ENCODE data around the gene KIDINS220.
A peak's percentile ranks its signal among the peaks of the same experiment; 100 is the strongest.

Gene KIDINS220

GRCh38 chr2:8806885-8807704 is 30.3 kb downstream of the KIDINS220 start:
- Histone ChIP-seq H4K12ac (ENCODE audit: low read depth, low read length) (no peak overlapping the region), H3K4me1 (ENCODE audit: control insufficient read depth in 1 of 2, insufficient read depth in 2 of 2, low read length in 2 of 2) (peaks cover 2 to 4% of the 10 kb centered on the region in 2 experiments), H3K18ac (ENCODE audit: low read length) (no peak overlapping the region), H2BK5ac (ENCODE audit: low read depth, low read length, poor library complexity) (no peak overlapping the region), H3K14ac (ENCODE audit: low read length) (no peak overlapping the region), H3K9ac (ENCODE audit: low read length) (no peak overlapping the region), H3K27ac (ENCODE audit: low read depth, low read length) (no peak overlapping the region), H3K9me3 (ENCODE audit: insufficient read depth, low read depth, low read length) (no peaks in the 10 kb centered on the region), H2AFZ (ENCODE audit: insufficient read depth, low read length, poor library complexity) (no peak overlapping the region), H3K79me1 (ENCODE audit: low read length) (peaks cover 2% of the 10 kb centered on the region), H2AK5ac (ENCODE audit: low read length) (no peak overlapping the region), H3K4me3 (ENCODE audit: low read depth, low read length) (no peak overlapping the region), H3K23ac (ENCODE audit: low read length) (no peak overlapping the region), H2BK120ac (ENCODE audit: insufficient read depth, low read length, poor library complexity) (no peak overlapping the region), H3K27me3 (ENCODE audit: insufficient read depth, low read length) (no peaks in the 10 kb centered on the region), H4K91ac (ENCODE audit: low read depth, low read length) (no peak overlapping the region), H2BK12ac (ENCODE audit: low read length) (no peak overlapping the region), H3K4ac (ENCODE audit: low read depth, low read length) (no peak overlapping the region), H3K79me2 (ENCODE audit: control insufficient read depth, insufficient read depth, low read length, poor library complexity) (no peaks in the 10 kb centered on the region), H4K8ac (ENCODE audit: low read depth, low read length) (no peak overlapping the region), H3K36me3 (ENCODE audit: control insufficient read depth in 1 of 2, insufficient read depth in 2 of 2, low read length in 2 of 2) (peaks cover 10 to 11% of the 10 kb centered on the region in 2 experiments), H3K4me2 (ENCODE audit: low read length) (no peak overlapping the region)
- no CpG with 5 or more reads among the region's 6 CpGs for WGBS (ENCODE audit: extremely low coverage, insufficient coverage, insufficient read length)
- DNase-seq = peak in 1 of 2 donors; percentile 55

GRCh38 chr2:8805278-8806210 is 31.9 kb downstream of the KIDINS220 start:
- Histone ChIP-seq H3K9me3 (ENCODE audit: insufficient read depth, low read depth, low read length) (no peaks in the 10 kb centered on the region), H2BK120ac (ENCODE audit: insufficient read depth, low read length, poor library complexity) (no peak overlapping the region), H3K4me1 (ENCODE audit: control insufficient read depth in 1 of 2, insufficient read depth in 2 of 2, low read length in 2 of 2) (peaks cover 2 to 4% of the 10 kb centered on the region in 2 experiments), H3K27ac (ENCODE audit: low read depth, low read length) (no peak overlapping the region), H4K12ac (ENCODE audit: low read depth, low read length) (no peak overlapping the region), H3K4me3 (ENCODE audit: low read depth, low read length) (no peak overlapping the region), H3K4ac (ENCODE audit: low read depth, low read length) (no peak overlapping the region), H3K27me3 (ENCODE audit: insufficient read depth, low read length) (no peaks in the 10 kb centered on the region), H3K36me3 (ENCODE audit: control insufficient read depth in 1 of 2, insufficient read depth in 2 of 2, low read length in 2 of 2) (peaks cover 10 to 14% of the 10 kb centered on the region in 2 experiments), H4K91ac (ENCODE audit: low read depth, low read length) (peak overlapping the region; percentile 71), H2BK12ac (ENCODE audit: low read length) (no peak overlapping the region), H4K8ac (ENCODE audit: low read depth, low read length) (no peak overlapping the region), H3K23ac (ENCODE audit: low read length) (no peak overlapping the region), H2BK5ac (ENCODE audit: low read depth, low read length, poor library complexity) (no peak overlapping the region), H3K79me2 (ENCODE audit: control insufficient read depth, insufficient read depth, low read length, poor library complexity) (no peaks in the 10 kb centered on the region), H3K18ac (ENCODE audit: low read length) (no peak overlapping the region), H3K79me1 (ENCODE audit: low read length) (peaks cover 2% of the 10 kb centered on the region), H2AK5ac (ENCODE audit: low read length) (no peak overlapping the region), H3K9ac (ENCODE audit: low read length) (no peak overlapping the region), H3K4me2 (ENCODE audit: low read length) (no peak overlapping the region), H3K14ac (ENCODE audit: low read length) (no peak overlapping the region), H2AFZ (ENCODE audit: insufficient read depth, low read length, poor library complexity) (no peak overlapping the region)
- DNase-seq = peak in 1 of 2 donors; percentile 26
- WGBS (ENCODE audit: extremely low coverage, insufficient coverage, insufficient read length) = no CpG with 5 or more reads among the region's 6 CpGs

- no peak overlapping the region for H2AFZ ChIP-seq (ENCODE audit: insufficient read depth, low read length, poor library complexity)
- WGBS (ENCODE audit: extremely low coverage, insufficient coverage, insufficient read length) = no CpG with 5 or more reads among the region's 3 CpGs
- no peaks in the 10 kb centered on the region for H3K27me3 ChIP-seq (ENCODE audit: insufficient read depth, low read length)
- no peak overlapping the region for H3K27ac ChIP-seq (ENCODE audit: low read depth, low read length)
- H3K4me2 ChIP-seq (ENCODE audit: low read length) = no peak overlapping the region
- no peak overlapping the region for H3K4me3 ChIP-seq (ENCODE audit: low read depth, low read length)
- H3K4me1 ChIP-seq (ENCODE audit: control insufficient read depth in 1 of 2, insufficient read depth in 2 of 2, low read length in 2 of 2) = peaks cover 2 to 4% of the 10 kb centered on the region in 2 experiments
- H2AK5ac ChIP-seq (ENCODE audit: low read length) = no peak overlapping the region
- H3K18ac ChIP-seq (ENCODE audit: low read length) = no peak overlapping the region
- no peak overlapping the region for H2BK120ac ChIP-seq (ENCODE audit: insufficient read depth, low read length, poor library complexity)
- H3K79me2 ChIP-seq (ENCODE audit: control insufficient read depth, insufficient read depth, low read length, poor library complexity) = no peaks in the 10 kb centered on the region
- H2BK5ac ChIP-seq (ENCODE audit: low read depth, low read length, poor library complexity) = no peak overlapping the region
- no peak overlapping the region for H4K8ac ChIP-seq (ENCODE audit: low read depth, low read length)
- DNase-seq = peak; percentile 96 to 97
- no peak overlapping the region for H3K9ac ChIP-seq (ENCODE audit: low read length)
- no peak overlapping the region for H3K4ac ChIP-seq (ENCODE audit: low read depth, low read length)
- peaks cover 2% of the 10 kb centered on the region for H3K79me1 ChIP-seq (ENCODE audit: low read length)
- no peak overlapping the region for H3K23ac ChIP-seq (ENCODE audit: low read length)
- no peak overlapping the region for H4K12ac ChIP-seq (ENCODE audit: low read depth, low read length)
- H3K14ac ChIP-seq (ENCODE audit: low read length) = no peak overlapping the region
- H2BK12ac ChIP-seq (ENCODE audit: low read length) = no peak overlapping the region
- H3K9me3 ChIP-seq (ENCODE audit: insufficient read depth, low read depth, low read length) = no peaks in the 10 kb centered on the region
- no peak overlapping the region for H4K91ac ChIP-seq (ENCODE audit: low read depth, low read length)
- H3K36me3 ChIP-seq (ENCODE audit: control insufficient read depth in 1 of 2, insufficient read depth in 2 of 2, low read length in 2 of 2) = peaks cover 5 to 11% of the 10 kb centered on the region in 2 experiments
These were observed 33.6 kb downstream of the KIDINS220 start for GRCh38 chr2:8803658-8804379.

- no peak overlapping the region for H2AFZ ChIP-seq (ENCODE audit: insufficient read depth, low read length, poor library complexity)
- H3K4me2 ChIP-seq (ENCODE audit: low read length) = no peak overlapping the region
- H3K4ac ChIP-seq (ENCODE audit: low read depth, low read length) = no peak overlapping the region
- no peak overlapping the region for H2AK5ac ChIP-seq (ENCODE audit: low read length)
- H2BK12ac ChIP-seq (ENCODE audit: low read length) = no peak overlapping the region
- H3K79me1 ChIP-seq (ENCODE audit: low read length) = peaks cover 2% of the 10 kb centered on the region
- H3K14ac ChIP-seq (ENCODE audit: low read length) = no peak overlapping the region
- no peak overlapping the region for H3K27ac ChIP-seq (ENCODE audit: low read depth, low read length)
- H2BK5ac ChIP-seq (ENCODE audit: low read depth, low read length, poor library complexity) = no peak overlapping the region
- H3K27me3 ChIP-seq (ENCODE audit: insufficient read depth, low read length) = no peaks in the 10 kb centered on the region
- H4K8ac ChIP-seq (ENCODE audit: low read depth, low read length) = no peak overlapping the region
- H3K9ac ChIP-seq (ENCODE audit: low read length) = no peak overlapping the region
- H3K4me3 ChIP-seq (ENCODE audit: low read depth, low read length) = no peak overlapping the region
- H4K91ac ChIP-seq (ENCODE audit: low read depth, low read length) = no peak overlapping the region
- H2BK120ac ChIP-seq (ENCODE audit: insufficient read depth, low read length, poor library complexity) = no peak overlapping the region
- H3K4me1 ChIP-seq (ENCODE audit: control insufficient read depth in 1 of 2, insufficient read depth in 2 of 2, low read length in 2 of 2) = peaks cover 2 to 4% of the 10 kb centered on the region in 2 experiments
- peaks cover 5 to 11% of the 10 kb centered on the region in 2 experiments for H3K36me3 ChIP-seq (ENCODE audit: control insufficient read depth in 1 of 2, insufficient read depth in 2 of 2, low read length in 2 of 2)
- H3K9me3 ChIP-seq (ENCODE audit: insufficient read depth, low read depth, low read length) = no peaks in the 10 kb centered on the region
- H3K18ac ChIP-seq (ENCODE audit: low read length) = no peak overlapping the region
- peak; percentile 41 to 84 for DNase-seq
- H3K23ac ChIP-seq (ENCODE audit: low read length) = no peak overlapping the region
- H4K12ac ChIP-seq (ENCODE audit: low read depth, low read length) = no peak overlapping the region
- H3K79me2 ChIP-seq (ENCODE audit: control insufficient read depth, insufficient read depth, low read length, poor library complexity) = no peaks in the 10 kb centered on the region
- WGBS (ENCODE audit: extremely low coverage, insufficient coverage, insufficient read length) = no CpG with 5 or more reads among the region's 3 CpGs
These were observed 34.7 kb downstream of the KIDINS220 start for GRCh38 chr2:8802741-8803140.

All from trophoblast cell (in vitro differentiated cells and primary cell).